NCI-H2029 (cell line): Measurements from ENCODE around the gene CD63.
A peak's percentile ranks its signal among the peaks of the same experiment; 100 is the strongest.

Experiments
- DNase-seq: peaks from one replicate; lab custom pipeline; 2025; lab: John Stamatoyannopoulos, UW

Gene CD63

GRCh38 chr12:55739025-55739378, 10.2 kb upstream of the CD63 start:
- DNase-seq, result no peak

GRCh38 chr12:55738123-55739024, 9.6 kb upstream of the CD63 start:
- DNase-seq, result peak; percentile 75

- no peak for DNase-seq
These were observed 8.8 kb upstream of the CD63 start for GRCh38 chr12:55737581-55738122.

- DNase-seq, result peak; percentile 80
These were observed 8.2 kb upstream of the CD63 start for GRCh38 chr12:55736780-55737580.

- no peak for DNase-seq
These were observed 7.3 kb upstream of the CD63 start for GRCh38 chr12:55736076-55736475.

- DNase-seq, result no peak
These were observed 5.8 kb upstream of the CD63 start for GRCh38 chr12:55734595-55734994.

- DNase-seq, result no peak
These were observed 5.0 kb upstream of the CD63 start for GRCh38 chr12:55733858-55734257.

- DNase-seq, result no peak
These were observed 4.3 kb upstream of the CD63 start for GRCh38 chr12:55733021-55733555.

- no peak for DNase-seq
These were observed 3.5 kb upstream of the CD63 start for GRCh38 chr12:55732288-55732687.

GRCh38 chr12:55729819-55730818, 1.3 kb upstream of the CD63 start:
- DNase-seq, result no peak

- peak; percentile 43 for DNase-seq
These were observed 447 bp downstream of the CD63 start for GRCh38 chr12:55728186-55728938.

GRCh38 chr12:55727643-55728185, 1.1 kb downstream of the CD63 start:
- DNase-seq, result no peak

GRCh38 chr12:55726971-55727370, 1.8 kb downstream of the CD63 start:
- DNase-seq, result no peak

- DNase-seq, result no peak
These were observed 3.3 kb downstream of the CD63 start for GRCh38 chr12:55725556-55725955.

GRCh38 chr12:55724940-55725309, 3.9 kb downstream of the CD63 start:
- DNase-seq, result no peak

GRCh38 chr12:55724226-55724939, 4.4 kb downstream of the CD63 start:
- no peak for DNase-seq

- DNase-seq, result no peak
These were observed 5.1 kb downstream of the CD63 start for GRCh38 chr12:55723516-55724225.

GRCh38 chr12:55722948-55723347, 5.9 kb downstream of the CD63 start:
- DNase-seq, result no peak

GRCh38 chr12:55721601-55722213, 7.1 kb downstream of the CD63 start:
- no peak for DNase-seq
